Stimulated activated CD8-positive, alpha-beta memory T cell treated with anti-CD3 and anti-CD28 coated beads, Interleukin-15, amount 100 ng/mL, for 24 hours (primary cell): ENCODE results near the gene BBLN.
"Not testable (repeated sequence)": the region's sequence is repeated elsewhere in the genome, so short reads cannot be mapped to it uniquely, and the experiment has no call there.

Source experiments
- DNase-seq: peaks from one replicate; pipeline ENCODE4 v3.0.0-alpha.2; 2020; ENCODE audit warnings: low read depth

Gene BBLN

GRCh38 chr9:128124873-128125579 lies 35.0 kb upstream of the BBLN start:
- no peak for DNase-seq

- no peak for DNase-seq
Observed at GRCh38 chr9:128125580-128126354, 34.3 kb upstream of the BBLN start.

- DNase-seq = peak; percentile 58
Observed at GRCh38 chr9:128127568-128127989, 32.5 kb upstream of the BBLN start, which contains the start of gene PTGES2. Gene PTGES2, minus strand, starts transcription at chr9:128127729. Its CDS starts 12 bp downstream, at chr9:128127717.

- peak; percentile 66 for DNase-seq
Observed at GRCh38 chr9:128127990-128128835, 31.9 kb upstream of the BBLN start.

GRCh38 chr9:128128836-128129590 lies 31.1 kb upstream of the BBLN start:
- no peak for DNase-seq

GRCh38 chr9:128129976-128130590 lies 30.0 kb upstream of the BBLN start:
- DNase-seq = not testable (repeated sequence)

- DNase-seq = not testable (repeated sequence)
Observed at GRCh38 chr9:128130651-128131050, 29.4 kb upstream of the BBLN start.

- not testable (repeated sequence) for DNase-seq
Observed at GRCh38 chr9:128131346-128131745, 28.7 kb upstream of the BBLN start.

GRCh38 chr9:128132139-128132538 lies 27.9 kb upstream of the BBLN start:
- not testable (repeated sequence) for DNase-seq

- DNase-seq = not testable (repeated sequence)
Observed at GRCh38 chr9:128135561-128135960, 24.5 kb upstream of the BBLN start.

- no peak for DNase-seq
Observed at GRCh38 chr9:128136816-128137793, 23.0 kb upstream of the BBLN start.

GRCh38 chr9:128138001-128138400 lies 22.1 kb upstream of the BBLN start:
- no peak for DNase-seq

- no peak for DNase-seq
Observed at GRCh38 chr9:128139621-128140020, 20.4 kb upstream of the BBLN start.

GRCh38 chr9:128141604-128142003 lies 18.5 kb upstream of the BBLN start:
- no peak for DNase-seq

GRCh38 chr9:128142061-128142460 lies 18.0 kb upstream of the BBLN start:
- no peak for DNase-seq

GRCh38 chr9:128142596-128142995 lies 17.5 kb upstream of the BBLN start:
- DNase-seq = no peak

GRCh38 chr9:128143525-128144238 lies 16.4 kb upstream of the BBLN start:
- DNase-seq = no peak

- no peak for DNase-seq
Observed at GRCh38 chr9:128144239-128145181, 15.6 kb upstream of the BBLN start.
